HG02798 (cell line): Measurements from ENCODE around the gene RAB1B.
"Not testable (repeated sequence)": the region's sequence is repeated elsewhere in the genome, so short reads cannot be mapped to it uniquely, and the experiment has no call there.

Experiments used
- ATAC-seq: cut with Tn5 transposase; IDR thresholded peaks from one replicate; pipeline ENCODE4 v1.9.1; 2021; ENCODE audit warnings: mild to moderate bottlenecking; ENCODE audit not compliant: unreplicated experiment, poor library complexity

The RAB1B gene

GRCh38 chr11:66317322-66317722, 48.9 kb downstream of the RAB1B start:
- no peak for ATAC-seq

GRCh38 chr11:66317723-66318599, 49.5 kb downstream of the RAB1B start:
- ATAC-seq = no peak

- ATAC-seq = no peak
Measured at GRCh38 chr11:66318600-66318970, 50.1 kb downstream of the RAB1B start.

GRCh38 chr11:66320289-66320688, 51.9 kb downstream of the RAB1B start:
- not testable (repeated sequence) for ATAC-seq

GRCh38 chr11:66320748-66321147, 52.3 kb downstream of the RAB1B start:
- ATAC-seq = not testable (repeated sequence)

GRCh38 chr11:66321606-66322005, 53.2 kb downstream of the RAB1B start:
- ATAC-seq = no peak

GRCh38 chr11:66322732-66323427, 54.4 kb downstream of the RAB1B start:
- ATAC-seq = no peak

GRCh38 chr11:66323684-66324083, 55.2 kb downstream of the RAB1B start:
- ATAC-seq = no peak

- ATAC-seq = no peak
Measured at GRCh38 chr11:66324664-66325063, 56.2 kb downstream of the RAB1B start.

GRCh38 chr11:66325263-66325671, 56.8 kb downstream of the RAB1B start:
- ATAC-seq = no peak

- no peak for ATAC-seq
Measured at GRCh38 chr11:66326261-66327111, 58.0 kb downstream of the RAB1B start.
